Activated naive CD4-positive, alpha-beta T cell treated with anti-CD3 and anti-CD28 coated beads, Interleukin-2, amount 50 U/mL, for 72 hours (primary cell): ENCODE data around the gene PCED1A. TPM values are rescaled to one million over a fixed set of nuclear protein-coding genes. Genes with fewer than 3 reads are reported as not detected.

Experiments used
- ATAC-seq, 2 donors: fragments of 150-1000 bp; cut with Tn5 transposase; 2 replicates each; pipeline ENCODE4 v1.10.0; 2021; ENCODE audit warnings: mild to moderate bottlenecking in 2 of 2, moderate library complexity in 2 of 2
- DNase-seq, 2 donors: peaks; one replicate each; pipeline ENCODE4 v3.0.0; 2021 to 2022; ENCODE audit warnings: low spot score in 2 of 2
- H3K27ac Mint-ChIP-seq, 2 donors: one replicate each; pipeline ENCODE4 v1.8.0; 2022; ENCODE audit warnings: mild to moderate bottlenecking in 2 of 2, mixed read lengths in 2 of 2
- H3K36me3 Mint-ChIP-seq, 2 donors: one replicate each; pipeline ENCODE4 v1.8.0; 2022; ENCODE audit warnings: mixed read lengths in 2 of 2
- H3K9me3 Mint-ChIP-seq, 2 donors: one replicate each; pipeline ENCODE4 v1.8.0; 2022; ENCODE audit warnings: mixed read lengths in 2 of 2
- total RNA-seq, 2 donors: library from RNA; stranded (reverse); gene quantifications; one replicate each; pipeline ENCODE4 v1.2.3, GENCODE V29; 2022

PCED1A gene
- total RNA-seq, 2 donors from 2014 or later, result 29.5 to 33.6 TPM

DNA sequence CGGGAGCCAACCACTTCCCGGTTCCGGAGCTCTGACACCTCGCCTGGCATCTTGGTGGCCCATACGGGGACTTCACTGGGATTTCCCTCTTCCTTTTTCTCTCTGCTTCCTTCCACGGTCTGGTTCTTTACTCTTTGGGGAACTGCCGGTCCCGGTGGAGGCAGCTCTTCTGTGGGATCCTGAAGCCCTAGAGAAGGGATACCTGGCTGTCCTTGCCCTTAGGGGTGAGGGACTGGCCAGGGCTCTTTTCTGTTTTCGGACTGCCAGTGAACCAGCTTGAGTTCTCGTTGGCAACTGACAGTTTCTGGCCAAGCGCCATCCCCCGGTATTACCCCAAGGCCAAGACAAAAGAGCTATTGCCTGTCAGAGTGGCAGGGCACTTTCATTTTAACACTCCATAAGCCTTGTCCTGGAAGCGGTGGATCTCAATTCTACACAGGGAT is 39.1 kb downstream of the PCED1A start:
- ATAC-seq (no peak), DNase-seq (no peak)
- Mint-ChIP-seq H3K36me3 (peaks cover 15 to 23% of the 10 kb centered on the region in 2 donors), H3K27ac (peak overlapping the region in 1 of 2 donors; percentile 23), H3K9me3 (no peaks in the 10 kb centered on the region)

DNA sequence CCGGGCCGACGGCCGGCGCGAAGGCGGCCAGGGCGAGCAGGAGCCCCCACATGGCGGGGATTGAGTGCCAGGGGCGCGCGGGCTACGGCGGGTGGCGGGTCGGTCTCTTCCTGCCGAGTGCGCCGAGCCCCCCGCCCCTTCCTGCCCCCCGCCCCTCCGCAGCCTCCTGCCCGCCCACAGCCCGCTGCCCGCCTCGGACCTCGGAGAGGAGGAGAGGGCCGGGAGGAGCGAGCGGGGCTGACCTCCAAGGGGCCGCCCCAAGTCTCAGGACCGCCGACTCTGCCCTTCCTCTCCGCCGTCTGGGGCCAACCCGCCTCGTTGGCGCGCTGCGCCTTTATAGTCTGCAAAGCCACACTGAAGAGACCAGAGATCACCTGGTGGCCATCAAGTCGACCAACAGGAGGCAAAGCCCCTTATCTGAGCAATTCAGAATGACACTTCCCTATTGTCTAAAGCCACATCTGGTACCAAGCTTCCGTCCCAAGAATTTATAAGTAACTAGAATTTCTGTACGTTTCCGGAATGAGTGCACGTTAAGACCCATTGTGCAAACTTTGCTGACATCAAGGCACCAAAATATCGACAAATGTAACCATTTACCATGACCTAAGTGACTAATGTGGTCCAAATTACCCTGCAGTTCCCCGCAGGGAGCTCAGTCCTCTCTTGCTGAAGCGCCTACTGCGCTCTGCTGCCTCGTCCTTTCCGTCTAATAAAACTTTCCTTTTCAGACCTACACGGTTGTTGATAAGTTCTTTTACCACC is 39.8 kb downstream of the PCED1A start, which contains the start of gene CPXM1:
Gene CPXM1 (minus strand): TSS at position 107 of the 765 bp plus-strand sequence. CDS start 55 bp downstream, at position 52.
- no peaks in the 10 kb centered on the region for H3K9me3 Mint-ChIP-seq
- peak; percentile 53 to 76 for ATAC-seq
- H3K36me3 Mint-ChIP-seq, result peaks cover 15 to 23% of the 10 kb centered on the region in 2 donors
- H3K27ac Mint-ChIP-seq, result peak within 1 kb of the TSS; percentile 9 to 37
- DNase-seq, result no peak

DNA sequence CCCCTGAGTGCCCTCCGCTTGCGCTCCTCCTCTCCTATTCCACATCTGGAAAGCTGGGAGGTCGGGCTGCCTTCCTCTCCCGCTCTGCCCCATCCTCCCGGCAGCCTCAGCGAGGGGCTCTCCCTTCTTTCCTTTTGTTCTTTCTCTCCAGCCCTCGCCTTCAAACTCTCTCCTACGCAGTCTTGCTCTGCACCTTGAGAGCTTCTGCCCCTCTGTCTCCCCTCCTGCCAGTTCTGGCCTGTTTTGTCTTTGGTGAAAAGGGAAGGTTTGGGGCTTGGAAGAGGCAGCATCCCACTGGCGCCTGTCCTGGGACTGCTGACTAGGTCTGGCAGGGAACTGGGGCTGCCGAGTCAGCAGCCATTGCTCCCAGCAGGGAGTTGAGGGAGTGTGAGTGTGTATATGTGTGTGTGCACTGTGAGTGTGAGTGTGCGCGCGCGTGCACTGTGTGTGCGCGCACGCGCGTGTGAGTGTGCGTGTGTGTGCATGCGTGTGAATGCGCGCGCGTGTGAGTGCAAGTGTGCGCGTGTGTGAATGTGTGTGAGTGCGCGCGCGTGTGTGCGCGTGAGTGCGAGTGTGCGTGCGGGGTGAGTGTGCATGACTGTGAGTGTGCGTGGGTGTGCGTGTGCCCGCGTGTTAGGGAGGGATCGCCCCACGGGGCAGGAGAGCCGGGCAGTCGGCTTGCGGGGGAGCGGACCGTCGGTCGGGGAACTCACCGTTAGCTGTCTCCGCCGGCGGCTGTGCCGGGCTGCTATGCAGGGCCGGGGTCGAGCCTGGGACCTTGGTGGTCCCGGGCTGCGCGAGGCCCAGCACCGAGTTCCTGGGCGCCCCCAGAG is 40.6 kb downstream of the PCED1A start:
- Mint-ChIP-seq H3K27ac (peak overlapping the region; percentile 9 to 37), H3K9me3 (no peaks in the 10 kb centered on the region), H3K36me3 (peaks cover 15 to 23% of the 10 kb centered on the region in 2 donors)
- DNase-seq (no peak), ATAC-seq (peak; percentile 21 to 54)

DNA sequence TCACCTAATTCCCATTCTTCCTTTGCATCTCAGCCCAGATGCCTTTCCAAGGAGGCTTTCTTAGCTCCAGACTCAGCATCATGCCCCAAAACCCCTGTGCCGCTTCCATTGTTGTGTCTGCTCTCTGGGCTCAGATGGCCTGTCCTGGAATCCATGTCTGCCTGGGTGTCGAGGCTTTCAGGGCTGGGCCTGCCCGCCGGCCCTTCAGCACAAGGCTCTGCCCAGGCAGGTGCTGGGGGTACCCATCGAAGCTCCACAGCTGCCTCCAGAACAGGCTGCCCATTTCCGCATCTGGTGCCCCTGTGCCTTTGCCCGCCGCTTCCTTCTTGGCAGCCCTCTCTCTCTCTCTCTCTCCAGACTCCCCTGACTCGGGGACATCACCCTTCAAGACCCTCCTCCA is 41.2 kb downstream of the PCED1A start:
- H3K9me3 Mint-ChIP-seq, result no peaks in the 10 kb centered on the region
- H3K36me3 Mint-ChIP-seq, result peaks cover 15 to 23% of the 10 kb centered on the region in 2 donors

DNA sequence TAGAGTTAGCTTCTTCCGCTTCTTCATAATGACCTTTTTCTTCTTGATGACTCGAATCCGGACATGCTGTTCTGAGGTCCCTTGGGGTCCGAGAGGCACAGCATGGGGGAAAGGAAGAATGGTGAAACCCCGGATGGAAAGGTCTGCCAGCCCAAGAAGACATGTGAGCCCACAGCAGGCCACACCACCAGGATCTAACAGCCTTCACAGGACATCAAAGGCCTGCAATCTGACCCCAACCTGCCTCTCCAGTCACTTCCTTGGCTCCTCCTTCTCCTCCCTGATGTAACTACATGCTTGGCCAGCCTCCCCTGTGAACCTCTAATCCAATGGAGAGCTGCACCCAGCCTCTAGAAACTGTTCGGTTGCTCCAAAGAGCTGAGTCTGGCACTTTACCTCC is 41.6 kb downstream of the PCED1A start:
- no peaks in the 10 kb centered on the region for H3K9me3 Mint-ChIP-seq
- DNase-seq (no peak), ATAC-seq (no peak)
- H3K36me3 Mint-ChIP-seq, result peaks cover 15 to 23% of the 10 kb centered on the region in 2 donors
- H3K27ac Mint-ChIP-seq, result no peak overlapping the region

More for the DNA sequence above, 41.2 kb downstream of the PCED1A start:
- H3K27ac Mint-ChIP-seq, result no peak overlapping the region
- DNase-seq, result no peak
- ATAC-seq, result peak in 1 of 2 donors; percentile 21

DNA sequence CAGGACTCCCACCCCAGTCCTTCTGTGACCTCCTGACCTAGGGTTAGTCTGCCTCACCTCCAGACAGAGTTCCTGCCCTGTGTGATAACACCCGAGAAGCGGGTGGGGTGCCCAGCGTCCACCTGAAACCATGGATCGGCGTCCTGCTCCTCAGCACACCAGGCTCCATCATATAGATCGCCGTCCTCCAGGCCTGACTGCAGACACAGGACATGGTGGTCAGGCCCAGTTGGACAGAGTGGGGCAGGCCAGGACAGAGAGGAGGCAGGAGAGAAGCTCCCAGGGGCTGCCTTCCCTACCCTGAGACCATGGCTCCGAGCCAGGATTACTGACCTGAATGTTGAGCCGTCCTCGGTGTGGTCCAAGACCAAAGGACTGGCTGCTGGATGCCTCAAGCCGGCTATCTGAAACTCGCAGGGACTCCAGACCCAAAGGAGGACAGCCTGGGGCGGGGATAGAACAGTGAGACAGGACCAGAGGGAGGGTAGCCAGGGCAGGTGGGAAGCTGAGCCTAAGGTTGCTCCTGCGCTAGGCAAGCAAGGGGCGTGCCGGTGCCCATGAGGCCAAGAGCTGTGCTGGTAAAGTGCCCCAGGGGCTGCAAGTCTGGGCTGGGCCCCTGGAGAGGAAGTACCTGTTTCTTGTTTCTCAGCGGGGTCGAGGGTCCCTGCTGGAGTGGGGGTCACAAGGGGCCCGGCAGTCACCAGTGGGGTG is 42.2 kb downstream of the PCED1A start:
- DNase-seq, result no peak
- Mint-ChIP-seq H3K27ac (no peak overlapping the region), H3K9me3 (no peaks in the 10 kb centered on the region), H3K36me3 (peaks cover 15 to 23% of the 10 kb centered on the region in 2 donors)
- no peak for ATAC-seq

DNA sequence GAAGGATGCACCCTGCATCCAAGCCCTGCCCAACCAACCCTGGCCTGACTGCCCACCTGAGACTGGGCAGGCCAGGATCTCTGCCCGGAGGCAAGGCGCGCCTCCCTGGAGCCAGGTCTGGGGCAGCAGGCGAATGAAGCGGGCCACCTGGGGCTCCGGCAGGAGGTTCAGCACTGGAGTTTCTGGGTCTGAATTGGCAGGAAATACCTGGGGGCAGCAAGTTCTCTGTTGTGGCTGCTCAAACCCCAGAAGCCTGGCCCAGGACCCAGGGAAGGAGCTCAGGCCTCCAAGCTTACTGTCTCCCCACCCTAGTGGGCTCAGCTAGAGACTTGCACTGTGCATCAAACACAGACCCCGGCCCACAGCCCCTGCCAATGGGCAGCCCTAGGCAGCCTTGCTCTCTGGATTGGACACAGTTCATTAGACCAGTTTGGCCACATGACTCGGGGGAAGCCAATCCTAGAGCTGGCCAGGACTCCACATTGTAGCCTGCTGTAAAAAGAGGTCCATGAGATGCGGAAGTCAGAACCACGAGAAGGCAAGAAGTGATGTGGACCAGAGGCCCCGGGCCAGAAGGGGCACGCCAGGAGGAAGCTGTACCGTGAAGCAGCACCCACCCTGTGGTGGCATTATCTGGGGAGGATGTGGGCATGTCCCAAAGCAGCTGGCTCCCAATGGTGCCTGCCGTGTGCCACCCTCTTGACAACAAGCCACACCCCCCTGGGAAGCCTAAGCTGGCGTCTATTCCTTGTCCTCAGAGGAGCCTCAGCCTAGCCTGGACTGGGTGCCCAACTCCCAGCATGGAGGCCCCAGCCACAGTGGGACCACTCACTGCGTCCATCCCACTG is 43.1 kb downstream of the PCED1A start:
- H3K36me3 Mint-ChIP-seq, result peaks cover 10 to 23% of the 10 kb centered on the region in 2 donors

DNA sequence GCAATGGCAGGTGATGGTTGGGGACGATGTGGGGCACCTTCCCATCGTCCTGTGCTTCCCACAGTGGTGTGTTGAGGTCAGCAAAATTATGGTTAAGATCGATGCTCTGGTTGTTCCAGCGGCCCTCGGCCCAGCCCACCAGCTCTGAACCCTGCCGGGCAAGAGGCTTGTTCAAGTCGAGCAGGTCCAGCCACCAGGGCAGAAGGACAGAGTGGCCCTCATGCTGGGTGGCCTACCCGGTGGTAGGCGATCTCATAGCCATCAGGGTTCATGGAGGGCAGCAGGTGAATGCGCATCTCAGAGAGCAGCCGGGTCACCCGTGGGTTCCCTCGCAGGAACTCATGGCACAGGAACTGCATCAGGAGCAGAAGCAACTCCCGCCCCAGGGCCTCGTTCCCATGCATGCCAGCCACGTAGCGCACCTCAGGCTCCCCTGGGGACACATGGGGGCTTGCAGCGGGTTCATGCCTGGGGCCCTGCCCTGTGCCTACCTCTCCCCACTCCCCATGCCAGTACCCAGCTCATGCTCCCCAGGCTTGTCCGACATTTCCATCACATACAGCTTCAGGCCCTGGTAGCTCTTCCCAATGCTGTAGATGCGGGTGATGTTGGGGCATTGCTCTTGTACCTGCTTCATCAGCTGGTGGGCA is 44.3 kb downstream of the PCED1A start:
- DNase-seq, result no peak
- Mint-ChIP-seq H3K36me3 (peaks cover 10 to 17% of the 10 kb centered on the region in 2 donors), H3K27ac (no peak overlapping the region), H3K9me3 (no peaks in the 10 kb centered on the region)
- ATAC-seq, result no peak

More for the DNA sequence above, 43.1 kb downstream of the PCED1A start:
- DNase-seq (no peak), ATAC-seq (no peak)
- Mint-ChIP-seq H3K9me3 (no peaks in the 10 kb centered on the region), H3K27ac (no peak overlapping the region)

DNA sequence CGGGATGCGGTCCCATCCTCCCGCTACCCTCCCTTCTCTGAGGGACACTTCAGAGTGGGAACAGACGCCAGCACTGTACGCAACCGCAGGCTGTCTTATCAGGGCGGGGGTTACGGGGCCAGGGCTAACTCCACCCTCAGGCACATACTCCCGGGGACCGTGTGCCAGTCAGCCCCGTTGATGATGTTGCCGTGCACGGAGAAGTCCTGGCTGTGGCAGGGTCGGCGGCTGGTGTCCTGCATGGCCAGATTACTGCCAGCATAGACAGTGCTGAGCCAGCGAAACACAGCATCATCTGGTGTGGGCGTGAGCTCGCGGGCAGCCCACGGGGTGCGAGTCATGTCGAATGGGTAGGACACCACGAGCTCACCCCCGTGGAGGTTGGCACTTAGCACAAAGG is 45.0 kb downstream of the PCED1A start:
- DNase-seq (no peak), ATAC-seq (no peak)
- H3K9me3 Mint-ChIP-seq, result no peaks in the 10 kb centered on the region
- H3K27ac Mint-ChIP-seq, result no peak overlapping the region
- H3K36me3 Mint-ChIP-seq, result peaks cover 6 to 12% of the 10 kb centered on the region in 2 donors

DNA sequence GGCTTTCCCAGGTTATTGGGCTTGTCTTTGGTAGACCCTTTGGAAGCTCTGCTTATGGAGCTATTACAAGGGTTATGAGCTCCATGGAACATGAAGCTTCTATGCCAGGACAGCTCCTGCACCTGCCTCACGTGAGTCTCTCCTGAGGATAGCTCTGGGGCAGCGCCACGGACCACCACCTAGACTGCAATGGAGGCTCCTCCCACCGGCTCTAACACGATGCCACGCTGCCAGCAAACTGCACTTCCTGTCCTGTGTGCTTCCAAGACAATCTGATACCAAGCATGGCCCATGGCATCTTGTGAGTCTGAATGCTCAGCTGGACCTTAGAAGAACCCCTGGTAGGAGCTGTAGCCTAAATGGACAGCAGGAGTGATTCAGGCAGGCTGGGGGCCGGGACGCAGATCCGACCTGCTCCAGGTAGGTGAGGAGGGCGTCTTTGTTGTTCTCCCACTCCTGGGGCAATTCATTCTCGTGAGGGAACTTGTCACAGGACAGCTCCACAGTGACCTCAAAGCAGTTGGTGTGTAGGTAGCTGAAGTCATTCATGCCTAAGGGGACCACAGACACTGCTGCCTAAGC is 45.5 kb downstream of the PCED1A start:
- H3K27ac Mint-ChIP-seq, result no peak overlapping the region
- H3K9me3 Mint-ChIP-seq, result no peaks in the 10 kb centered on the region
- ATAC-seq (no peak), DNase-seq (no peak)
- H3K36me3 Mint-ChIP-seq, result peaks cover 3 to 9% of the 10 kb centered on the region in 2 donors

DNA sequence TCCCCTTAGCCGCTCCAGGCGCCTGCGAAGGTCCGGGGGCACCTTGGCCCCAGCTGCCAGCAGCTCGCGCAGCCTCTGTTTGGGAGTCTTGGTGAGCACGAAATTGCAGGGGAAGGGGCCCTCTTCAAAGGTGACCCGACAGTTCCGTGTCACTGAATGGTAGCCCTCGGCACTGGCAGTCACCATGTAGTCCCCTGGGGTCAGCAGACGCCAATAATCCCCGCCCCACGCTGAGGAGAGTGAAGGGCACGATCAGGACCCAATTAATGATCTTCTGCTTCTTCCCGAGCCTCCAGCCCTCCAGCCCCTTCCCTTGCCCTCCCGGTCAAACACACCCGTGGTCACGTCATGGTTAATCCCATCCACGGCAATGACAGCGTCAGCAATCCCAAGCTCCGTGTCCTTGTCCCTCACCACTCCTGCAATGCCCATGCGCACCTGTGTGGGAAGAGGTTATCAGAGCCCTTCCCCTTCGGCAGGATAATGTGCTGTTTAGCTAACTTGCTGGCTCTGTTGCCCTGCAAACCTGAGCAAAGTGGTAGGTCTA is 46.2 kb downstream of the PCED1A start:
- H3K9me3 Mint-ChIP-seq, result no peaks in the 10 kb centered on the region
- no peak for DNase-seq
- no peak overlapping the region for H3K27ac Mint-ChIP-seq
- H3K36me3 Mint-ChIP-seq, result peaks cover 0 to 2% of the 10 kb centered on the region in 2 donors
- ATAC-seq, result no peak

DNA sequence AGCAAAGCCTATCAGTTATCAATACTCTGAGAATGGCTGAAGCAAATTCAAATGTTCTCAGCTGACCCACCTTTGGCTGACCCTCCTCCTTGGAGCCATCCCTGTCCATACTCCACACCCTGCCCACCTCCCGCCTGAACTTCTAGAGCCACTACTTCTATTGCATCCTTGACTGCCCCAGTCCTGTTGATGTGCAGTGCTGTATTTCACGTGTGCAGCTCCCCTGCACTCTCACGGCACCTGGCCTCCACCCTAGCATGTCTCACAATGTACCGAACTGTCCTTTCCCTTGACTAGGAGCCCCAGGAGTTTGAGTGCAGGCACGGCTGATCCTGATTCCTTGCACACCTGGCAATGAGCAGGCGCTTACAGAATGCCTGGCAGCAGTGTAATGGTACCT is 47.0 kb downstream of the PCED1A start:
- no peak overlapping the region for H3K27ac Mint-ChIP-seq
- no peak for DNase-seq
- no peak for ATAC-seq
- no peaks in the 10 kb centered on the region for H3K36me3 Mint-ChIP-seq
- no peaks in the 10 kb centered on the region for H3K9me3 Mint-ChIP-seq
